Astrocyte (in vitro differentiated cells and primary cell): ENCODE data around the gene DAD1.

ENCODE experiments used
- EZH2 ChIP-seq: IDR thresholded peaks from 2 replicates; pipeline ENCODE4 v1.6.1; 2012; ENCODE audit warnings: mild to moderate bottlenecking, low read length, inconsistent platforms; ENCODE audit not compliant: insufficient read depth
- TF ChIP-seq, protein P1 (sequence below): IDR thresholded peaks from 2 replicates; pipeline ENCODE4 v1.5.1; 2011; ENCODE audit warnings: low read depth, mild to moderate bottlenecking, inconsistent platforms, low read length, moderate library complexity; ENCODE audit not compliant: insufficient read depth

DNA sequence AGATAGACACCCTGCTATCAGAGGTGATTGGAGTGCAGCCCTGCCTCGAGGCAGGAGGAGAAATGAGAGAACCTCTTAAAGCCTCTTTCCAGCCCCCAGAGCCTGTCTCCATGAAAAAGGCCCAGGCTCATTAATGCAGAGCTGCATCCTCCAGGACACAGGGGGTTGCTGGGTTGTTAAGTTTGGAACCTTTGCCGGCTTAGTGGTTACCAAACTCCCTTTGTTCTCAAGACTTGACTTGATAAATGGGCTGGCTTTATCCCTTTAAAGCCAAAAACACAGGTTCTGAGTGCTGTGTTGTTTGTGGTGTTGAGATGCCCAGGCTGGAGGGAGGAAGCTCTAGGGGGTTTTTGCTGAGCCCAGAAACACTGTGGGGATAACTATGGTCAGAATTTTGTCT lies 71.0 kb downstream of the DAD1 start:
- no peak for TF ChIP-seq EZH2
- TF ChIP-seq, protein P1, sequence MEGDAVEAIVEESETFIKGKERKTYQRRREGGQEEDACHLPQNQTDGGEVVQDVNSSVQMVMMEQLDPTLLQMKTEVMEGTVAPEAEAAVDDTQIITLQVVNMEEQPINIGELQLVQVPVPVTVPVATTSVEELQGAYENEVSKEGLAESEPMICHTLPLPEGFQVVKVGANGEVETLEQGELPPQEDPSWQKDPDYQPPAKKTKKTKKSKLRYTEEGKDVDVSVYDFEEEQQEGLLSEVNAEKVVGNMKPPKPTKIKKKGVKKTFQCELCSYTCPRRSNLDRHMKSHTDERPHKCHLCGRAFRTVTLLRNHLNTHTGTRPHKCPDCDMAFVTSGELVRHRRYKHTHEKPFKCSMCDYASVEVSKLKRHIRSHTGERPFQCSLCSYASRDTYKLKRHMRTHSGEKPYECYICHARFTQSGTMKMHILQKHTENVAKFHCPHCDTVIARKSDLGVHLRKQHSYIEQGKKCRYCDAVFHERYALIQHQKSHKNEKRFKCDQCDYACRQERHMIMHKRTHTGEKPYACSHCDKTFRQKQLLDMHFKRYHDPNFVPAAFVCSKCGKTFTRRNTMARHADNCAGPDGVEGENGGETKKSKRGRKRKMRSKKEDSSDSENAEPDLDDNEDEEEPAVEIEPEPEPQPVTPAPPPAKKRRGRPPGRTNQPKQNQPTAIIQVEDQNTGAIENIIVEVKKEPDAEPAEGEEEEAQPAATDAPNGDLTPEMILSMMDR, result no peak
